ENCODE results near the gene KIFC1.

- no peak for TF ChIP-seq EZH2phosphoT487 (IDR thresholded peaks at IDR 0.05; ENCODE audit: insufficient read depth, low read depth)
- TF ChIP-seq EZH2 (IDR thresholded peaks at IDR 0.05; ENCODE audit: insufficient read depth, poor library complexity, severe bottlenecking): no peak
Observed at GRCh38 chr6:33390767-33391277, 801 bp upstream of the KIFC1 start.
